HEK293 (cell line): ENCODE data around the gene PCDHA8.

Experiments used
- CTCF ChIP-seq: fragments of 450-650 bp; formaldehyde crosslinking; IDR thresholded peaks from 2 replicates; pipeline ENCODE4 v1.5.1; 2016; ENCODE audit warnings: missing biosample characterization, missing genetic modification characterization
- SP2 ChIP-seq: fragments of 450-650 bp; formaldehyde crosslinking; IDR thresholded peaks from 2 replicates; pipeline ENCODE4 v1.5.1; 2016; ENCODE audit warnings: missing biosample characterization, missing genetic modification characterization
- ZBTB17 ChIP-seq: fragments of 450-650 bp; formaldehyde crosslinking; IDR thresholded peaks from 2 replicates; pipeline ENCODE4 v1.5.1; 2016; ENCODE audit warnings: missing biosample characterization, missing genetic modification characterization
- ZNF549 ChIP-seq: fragments of 450-650 bp; IDR thresholded peaks from 2 replicates; pipeline ENCODE4 v1.5.1; 2018; ENCODE audit warnings: missing biosample characterization, missing genetic modification characterization, mild to moderate bottlenecking, inconsistent platforms, moderate library complexity
- ZNF623 ChIP-seq: fragments of 450-650 bp; formaldehyde crosslinking; IDR thresholded peaks from 2 replicates; pipeline ENCODE4 v1.5.1; 2016; ENCODE audit warnings: missing biosample characterization, missing genetic modification characterization
- ZNF626 ChIP-seq: fragments of 450-650 bp; sonication (Bioruptor Pico); formaldehyde crosslinking; IDR thresholded peaks from 2 replicates; pipeline ENCODE4 v1.5.1; 2018; ENCODE audit warnings: missing biosample characterization, missing genetic modification characterization, inconsistent platforms
- ZSCAN16 ChIP-seq: fragments of 450-650 bp; formaldehyde crosslinking; IDR thresholded peaks from 2 replicates; pipeline ENCODE4 v1.5.1; 2016; ENCODE audit warnings: missing biosample characterization, missing genetic modification characterization

GRCh38 chr5:140827704-140828361 is 13.2 kb upstream of the PCDHA8 start, which contains the start of gene PCDHA6:
- TF ChIP-seq CTCF (tag by site-specific recombination) (no peak), ZNF623 (tag by site-specific recombination) (no peak), ZBTB17 (tag by site-specific recombination) (no peak), ZNF549 (tag by site-specific recombination) (no peak), SP2 (tag by site-specific recombination) (no peak), ZNF626 (tag by site-specific recombination) (no peak), ZSCAN16 (no peak)
